DND-41 (cell line): ENCODE results near the gene ALDH8A1.

Source experiments
- EZH2 ChIP-seq: IDR thresholded peaks from 3 replicates; pipeline ENCODE4 v1.6.1; 2012; ENCODE audit warnings: borderline replicate concordance, low read depth, mild to moderate bottlenecking, moderate library complexity, low read length, inconsistent platforms; ENCODE audit not compliant: severe bottlenecking
- TF ChIP-seq, protein P1 (sequence below): IDR thresholded peaks from 2 replicates; pipeline ENCODE4 v1.5.1; 2012; ENCODE audit warnings: borderline replicate concordance, low read length, moderate library complexity, mild to moderate bottlenecking; ENCODE audit not compliant: poor library complexity, severe bottlenecking; ENCODE audit errors: extremely low read depth

GRCh38 chr6:134883314-134883713 lies 66.6 kb downstream of the ALDH8A1 start:
- TF ChIP-seq, protein P1, sequence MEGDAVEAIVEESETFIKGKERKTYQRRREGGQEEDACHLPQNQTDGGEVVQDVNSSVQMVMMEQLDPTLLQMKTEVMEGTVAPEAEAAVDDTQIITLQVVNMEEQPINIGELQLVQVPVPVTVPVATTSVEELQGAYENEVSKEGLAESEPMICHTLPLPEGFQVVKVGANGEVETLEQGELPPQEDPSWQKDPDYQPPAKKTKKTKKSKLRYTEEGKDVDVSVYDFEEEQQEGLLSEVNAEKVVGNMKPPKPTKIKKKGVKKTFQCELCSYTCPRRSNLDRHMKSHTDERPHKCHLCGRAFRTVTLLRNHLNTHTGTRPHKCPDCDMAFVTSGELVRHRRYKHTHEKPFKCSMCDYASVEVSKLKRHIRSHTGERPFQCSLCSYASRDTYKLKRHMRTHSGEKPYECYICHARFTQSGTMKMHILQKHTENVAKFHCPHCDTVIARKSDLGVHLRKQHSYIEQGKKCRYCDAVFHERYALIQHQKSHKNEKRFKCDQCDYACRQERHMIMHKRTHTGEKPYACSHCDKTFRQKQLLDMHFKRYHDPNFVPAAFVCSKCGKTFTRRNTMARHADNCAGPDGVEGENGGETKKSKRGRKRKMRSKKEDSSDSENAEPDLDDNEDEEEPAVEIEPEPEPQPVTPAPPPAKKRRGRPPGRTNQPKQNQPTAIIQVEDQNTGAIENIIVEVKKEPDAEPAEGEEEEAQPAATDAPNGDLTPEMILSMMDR = no peak
- no peak for TF ChIP-seq EZH2
